Esophagus squamous epithelium (tissue), 4 donors: ENCODE data around the gene SCN11A.

Experiments
- CTCF ChIP-seq, 6 experiments: fragments of 450-650 bp in 4 of 6; fragments of 200-600 bp in 2 of 6; sonication (generic) in 2 of 6; IDR thresholded peaks; one replicate each; pipeline ENCODE4 v1.5.1; 2016 to 2019; ENCODE audit warnings: antibody characterized with exemption in 6 of 6, mild to moderate bottlenecking in 4 of 6, moderate library complexity in 4 of 6
- POLR2A ChIP-seq, 4 donors: fragments of 450-650 bp; IDR thresholded peaks; one replicate each; pipeline ENCODE4 v1.6.1; 2017; ENCODE audit warnings: antibody characterized with exemption in 4 of 4, mild to moderate bottlenecking in 4 of 4, moderate library complexity in 3 of 4

GRCh38 chr3:39013921-39014509, 37.7 kb downstream of the SCN11A start:
- TF ChIP-seq CTCF (IDR thresholded peaks at IDR 0.05) (no peak), POLR2A (IDR thresholded peaks at IDR 0.05) (no peak)
